Measurements from ENCODE around the gene RHCG.

GRCh38 chr15:89526601-89527441 is 30.4 kb upstream of the RHCG start:
- TF ChIP-seq, protein P1, sequence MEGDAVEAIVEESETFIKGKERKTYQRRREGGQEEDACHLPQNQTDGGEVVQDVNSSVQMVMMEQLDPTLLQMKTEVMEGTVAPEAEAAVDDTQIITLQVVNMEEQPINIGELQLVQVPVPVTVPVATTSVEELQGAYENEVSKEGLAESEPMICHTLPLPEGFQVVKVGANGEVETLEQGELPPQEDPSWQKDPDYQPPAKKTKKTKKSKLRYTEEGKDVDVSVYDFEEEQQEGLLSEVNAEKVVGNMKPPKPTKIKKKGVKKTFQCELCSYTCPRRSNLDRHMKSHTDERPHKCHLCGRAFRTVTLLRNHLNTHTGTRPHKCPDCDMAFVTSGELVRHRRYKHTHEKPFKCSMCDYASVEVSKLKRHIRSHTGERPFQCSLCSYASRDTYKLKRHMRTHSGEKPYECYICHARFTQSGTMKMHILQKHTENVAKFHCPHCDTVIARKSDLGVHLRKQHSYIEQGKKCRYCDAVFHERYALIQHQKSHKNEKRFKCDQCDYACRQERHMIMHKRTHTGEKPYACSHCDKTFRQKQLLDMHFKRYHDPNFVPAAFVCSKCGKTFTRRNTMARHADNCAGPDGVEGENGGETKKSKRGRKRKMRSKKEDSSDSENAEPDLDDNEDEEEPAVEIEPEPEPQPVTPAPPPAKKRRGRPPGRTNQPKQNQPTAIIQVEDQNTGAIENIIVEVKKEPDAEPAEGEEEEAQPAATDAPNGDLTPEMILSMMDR (conservative IDR thresholded peaks at IDR 0.05; ENCODE audit: low read depth, low read length): no peak
- TF ChIP-seq EZH2 (IDR thresholded peaks at IDR 0.05; ENCODE audit: low read length, unreplicated experiment): no peak
